ENCODE data around the gene FAT1.

GRCh38 chr4:186726426-186727168 is 2.9 kb upstream of the FAT1 start:
- peak in 3 of 4 donors; percentile 17 to 44 (median 38) for TF ChIP-seq CTCF (IDR thresholded peaks at IDR 0.05)
- peak; percentile 97 for TF ChIP-seq POLR2A (IDR thresholded peaks at IDR 0.05)

All from right lobe of liver (tissue), 4 donors.